Thymus (tissue), 11 donors: ENCODE measurements around the gene ACE. TPM values are rescaled to one million over a fixed set of nuclear protein-coding genes. Genes with fewer than 3 reads are reported as not detected.

ENCODE experiments used
- DNase-seq, 9 donors: peaks; one replicate each; pipeline ENCODE4 v3.0.0-alpha.2; 2013; ENCODE audit warnings: low spot score in 9 of 9, low read depth in 6 of 9, missing footprints in 1 of 9
- H3K27ac ChIP-seq, 2 donors: one replicate each; pipeline ENCODE4 v1.5.1; 2013; ENCODE audit warnings: control low read depth in 1 of 2, low read depth in 1 of 2, low read length in 1 of 2, mild to moderate bottlenecking in 1 of 2, moderate library complexity in 1 of 2
- H3K27me3 ChIP-seq, 2 donors: one replicate each; pipeline ENCODE4 v1.5.1; 2013; ENCODE audit warnings: low read length in 1 of 2; ENCODE audit not compliant: control insufficient read depth in 2 of 2, insufficient read depth in 1 of 2
- H3K36me3 ChIP-seq, 2 donors: one replicate each; pipeline ENCODE4 v1.5.1; 2013; ENCODE audit warnings: low read length in 1 of 2, mild to moderate bottlenecking in 1 of 2, moderate library complexity in 1 of 2; ENCODE audit not compliant: control insufficient read depth in 2 of 2, insufficient read depth in 2 of 2
- H3K4me1 ChIP-seq, 2 donors: one replicate each; pipeline ENCODE4 v1.5.1; 2013; ENCODE audit warnings: low read length in 2 of 2; ENCODE audit not compliant: control insufficient read depth in 2 of 2, insufficient read depth in 2 of 2
- H3K4me3 ChIP-seq, 2 donors: one replicate each; pipeline ENCODE4 v1.5.1; 2013; ENCODE audit warnings: low read length in 2 of 2, control low read depth in 1 of 2, mild to moderate bottlenecking in 1 of 2
- H3K9me3 ChIP-seq, 2 donors: one replicate each; pipeline ENCODE4 v1.5.1; 2013; ENCODE audit warnings: low read length in 1 of 2, mild to moderate bottlenecking in 1 of 2; ENCODE audit not compliant: control insufficient read depth in 2 of 2, insufficient read depth in 1 of 2
- WGBS: extraction: QIAGEN DNeasy Blood & Tissue Kit; methylation state at CpG from one replicate; pipeline ENCODE4 v1.1.7; 2013; 5-methylcytosine and 5-hydroxymethylcytosine counted together
- polyA plus RNA-seq: library from polyadenylated mRNA; stranded (reverse); fragments of 200-250 nt; gene quantifications from one replicate; pipeline ENCODE4 v1.2.3, GENCODE V29; 2013
- total RNA-seq: library from RNA; stranded (reverse); fragments of 120-200 nt; gene quantifications from one replicate; pipeline ENCODE4 v1.2.4, GENCODE V29; 2013
- donor health status: healthy.

Gene ACE
- total and polyA plus RNA-seq, 2 donors, result 0.28 to 1.1 TPM

GRCh38 chr17:63514477-63514876 is 37.6 kb downstream of the ACE start:
- Histone ChIP-seq H3K27ac (no peak overlapping the region), H3K4me1 (no peaks in the 10 kb centered on the region), H3K36me3 (no peaks in the 10 kb centered on the region), H3K27me3 (peaks cover 0 to 2% of the 10 kb centered on the region in 2 donors), H3K4me3 (no peak overlapping the region), H3K9me3 (no peaks in the 10 kb centered on the region)
- 93% methylated on average over 3 of the region's 3 CpGs for WGBS
- DNase-seq, result no peak

GRCh38 chr17:63514974-63515373 is 38.1 kb downstream of the ACE start:
- H3K9me3 ChIP-seq, result no peaks in the 10 kb centered on the region
- DNase-seq, result no peak
- no peaks in the 10 kb centered on the region for H3K36me3 ChIP-seq
- H3K4me3 ChIP-seq, result no peak overlapping the region
- H3K27me3 ChIP-seq, result peaks cover 0 to 4% of the 10 kb centered on the region in 2 donors
- WGBS, result 85% methylated on average over 2 of the region's 2 CpGs
- H3K4me1 ChIP-seq, result no peaks in the 10 kb centered on the region
- H3K27ac ChIP-seq, result no peak overlapping the region

GRCh38 chr17:63515426-63515825 is 38.6 kb downstream of the ACE start:
- Histone ChIP-seq H3K27me3 (peaks cover 0 to 5% of the 10 kb centered on the region in 2 donors), H3K9me3 (no peaks in the 10 kb centered on the region), H3K36me3 (no peaks in the 10 kb centered on the region), H3K4me1 (no peaks in the 10 kb centered on the region), H3K27ac (no peak overlapping the region), H3K4me3 (no peak overlapping the region)
- no peak for DNase-seq
- 73% methylated on average over 1 of the region's 1 CpG for WGBS

GRCh38 chr17:63516910-63517824 is 40.3 kb downstream of the ACE start:
- no peak for DNase-seq
- Histone ChIP-seq H3K27ac (no peak overlapping the region), H3K9me3 (no peaks in the 10 kb centered on the region), H3K27me3 (peaks cover 0 to 15% of the 10 kb centered on the region in 2 donors), H3K4me1 (no peaks in the 10 kb centered on the region), H3K4me3 (no peak overlapping the region), H3K36me3 (no peaks in the 10 kb centered on the region)
- 85% methylated on average over 6 of the region's 6 CpGs for WGBS

- no peak overlapping the region for H3K27ac ChIP-seq
- peaks cover 0 to 20% of the 10 kb centered on the region in 2 donors for H3K27me3 ChIP-seq
- no peak for DNase-seq
- no peaks in the 10 kb centered on the region for H3K36me3 ChIP-seq
- WGBS, result 82% methylated on average over 8 of the region's 8 CpGs
- H3K4me3 ChIP-seq, result no peak overlapping the region
- no peaks in the 10 kb centered on the region for H3K4me1 ChIP-seq
- H3K9me3 ChIP-seq, result no peaks in the 10 kb centered on the region
Observed at GRCh38 chr17:63517825-63518534, 41.1 kb downstream of the ACE start.

GRCh38 chr17:63519116-63519881 is 42.4 kb downstream of the ACE start:
- H3K36me3 ChIP-seq, result no peaks in the 10 kb centered on the region
- no peak for DNase-seq
- H3K27ac ChIP-seq, result no peak overlapping the region
- peaks cover 0 to 32% of the 10 kb centered on the region in 2 donors for H3K27me3 ChIP-seq
- 83% methylated on average over 1 of the region's 1 CpG for WGBS
- H3K9me3 ChIP-seq, result peaks cover 0 to 4% of the 10 kb centered on the region in 2 donors
- H3K4me3 ChIP-seq, result no peak overlapping the region
- peaks cover 3 to 5% of the 10 kb centered on the region in 2 donors for H3K4me1 ChIP-seq

- H3K27ac ChIP-seq, result no peak overlapping the region
- peaks cover 0 to 41% of the 10 kb centered on the region in 2 donors for H3K27me3 ChIP-seq
- H3K36me3 ChIP-seq, result no peaks in the 10 kb centered on the region
- WGBS, result 61% methylated on average over 5 of the region's 5 CpGs
- H3K4me3 ChIP-seq, result no peak overlapping the region
- H3K4me1 ChIP-seq, result peaks cover 3 to 5% of the 10 kb centered on the region in 2 donors
- H3K9me3 ChIP-seq, result peaks cover 0 to 5% of the 10 kb centered on the region in 2 donors
- DNase-seq, result no peak
Observed at GRCh38 chr17:63519972-63520882, 43.4 kb downstream of the ACE start.

- no peaks in the 10 kb centered on the region for H3K36me3 ChIP-seq
- WGBS, result 10% methylated on average over 38 of the region's 38 CpGs
- DNase-seq, result peak in 1 of 9 donors; percentile 14
- peaks cover 3 to 5% of the 10 kb centered on the region in 2 donors for H3K4me1 ChIP-seq
- peak within 1 kb of the TSS in 1 of 2 donors; percentile 13 for H3K4me3 ChIP-seq
- peaks cover 0 to 54% of the 10 kb centered on the region in 2 donors for H3K27me3 ChIP-seq
- H3K9me3 ChIP-seq, result peaks cover 0 to 5% of the 10 kb centered on the region in 2 donors
- H3K27ac ChIP-seq, result no peak within 1 kb of the TSS
Observed at GRCh38 chr17:63523253-63523855, 46.5 kb downstream of the ACE start, which contains the start of gene KCNH6. Gene KCNH6, plus strand, starts transcription at chr17:63523358. Its CDS starts 56 bp downstream, at chr17:63523414.
